HL-60/S4 treated with retinoic acid at 250 ng/mL for 4 days and 3 days (cell line): ENCODE results near the gene C11orf52.
"Not testable (repeated sequence)": the region's sequence is repeated elsewhere in the genome, so short reads cannot be mapped to it uniquely, and the experiment has no call there.

Source experiments
- in situ Hi-C: fragments of 300-500 bp; cut with MboI; formaldehyde crosslinking; loops from 2 replicates; pipeline ENCODE4 v1.7.0; 2022; ENCODE audit warnings: low sequenced_read_pairs

Gene C11orf52

GRCh38 chr11:111918390-111919256, at the start of gene C11orf52:
C11orf52 (plus strand) TSS chr11:111918913; CDS start chr11:111918973, 60 bp downstream.
- in situ Hi-C loops = no loop called here

- in situ Hi-C loops = no loop called here
Observed at GRCh38 chr11:111870113-111870512, 48.6 kb upstream of the C11orf52 start.

GRCh38 chr11:111870522-111870885, 48.2 kb upstream of the C11orf52 start:
- in situ Hi-C loops = no loop called here

GRCh38 chr11:111870886-111871692, 47.6 kb upstream of the C11orf52 start, which contains the start of gene ALG9:
ALG9 (minus strand) TSS chr11:111871581; CDS start chr11:111871482, 99 bp downstream.
- in situ Hi-C loops = no loop called here

- in situ Hi-C loops = no loop called here
Observed at GRCh38 chr11:111871693-111872161, 47.0 kb upstream of the C11orf52 start.

GRCh38 chr11:111878385-111878848, 40.3 kb upstream of the C11orf52 start:
- in situ Hi-C loops = no loop called here

- in situ Hi-C loops = no loop called here
Observed at GRCh38 chr11:111878849-111879636, 39.7 kb upstream of the C11orf52 start, which contains the start of the genes CFAP68 and FDXACB1. CFAP68 (plus strand) TSS chr11:111879541; CDS start chr11:111879561, 20 bp downstream. FDXACB1 (minus strand) TSS chr11:111879165; CDS start chr11:111879132, 33 bp downstream.

- in situ Hi-C loops = no loop called here
Observed at GRCh38 chr11:111879637-111879960, 39.1 kb upstream of the C11orf52 start.

- in situ Hi-C loops = no loop called here
Observed at GRCh38 chr11:111882202-111882601, 36.5 kb upstream of the C11orf52 start.

- in situ Hi-C loops = not testable (repeated sequence)
Observed at GRCh38 chr11:111885053-111885452, 33.7 kb upstream of the C11orf52 start.

- in situ Hi-C loops = no loop called here
Observed at GRCh38 chr11:111886032-111886431, 32.7 kb upstream of the C11orf52 start.

GRCh38 chr11:111886844-111887243, 31.9 kb upstream of the C11orf52 start:
- in situ Hi-C loops = no loop called here

- in situ Hi-C loops = no loop called here
Observed at GRCh38 chr11:111905411-111905810, 13.3 kb upstream of the C11orf52 start.

- in situ Hi-C loops = no loop called here
Observed at GRCh38 chr11:111906680-111907079, 12.0 kb upstream of the C11orf52 start.

- in situ Hi-C loops = no loop called here
Observed at GRCh38 chr11:111908639-111909305, 9.9 kb upstream of the C11orf52 start.

GRCh38 chr11:111909378-111909777, 9.3 kb upstream of the C11orf52 start:
- in situ Hi-C loops = no loop called here

- in situ Hi-C loops = no loop called here
Observed at GRCh38 chr11:111910676-111911562, 7.8 kb upstream of the C11orf52 start.

GRCh38 chr11:111911563-111912401, 6.9 kb upstream of the C11orf52 start, which contains the start of gene CRYAB:
CRYAB (minus strand) TSS chr11:111911770; CDS start chr11:111911724, 46 bp downstream.
- in situ Hi-C loops = no loop called here
